ENCODE results near the gene OTUD7B. TPM values are rescaled to one million over a fixed set of nuclear protein-coding genes. Genes with fewer than 3 reads are reported as not detected.

OTUD7B gene
- total RNA-seq, 1 donor from 2014 or later, result 28.3 TPM

DNA sequence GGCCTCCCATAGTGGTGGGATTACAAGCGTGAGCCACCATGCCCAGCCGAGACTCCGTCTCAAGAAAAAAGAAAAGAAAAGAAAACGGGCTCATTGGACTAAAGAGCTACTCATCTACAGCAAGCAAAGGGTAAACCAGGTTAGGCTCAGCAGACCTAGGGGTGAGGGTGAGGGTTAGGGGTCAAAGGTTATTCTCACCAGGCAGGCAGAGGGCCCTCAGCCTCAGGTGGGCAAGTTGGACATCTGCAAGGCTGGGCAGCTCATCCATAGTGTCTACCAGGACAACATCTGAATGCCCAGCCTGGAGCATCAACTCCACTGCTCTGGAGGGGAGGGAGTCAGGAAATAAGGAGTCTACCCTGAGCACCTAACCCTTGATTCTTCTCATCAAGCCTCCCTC, 77.3 kb downstream of the OTUD7B start:
- DNase-seq (ENCODE audit: low read depth, low spot score), result no peak
- H3K4me3 Mint-ChIP-seq, result peak overlapping the region; percentile 18
- no peaks in the 10 kb centered on the region for H3K9me3 Mint-ChIP-seq
- TF ChIP-seq, protein P1, sequence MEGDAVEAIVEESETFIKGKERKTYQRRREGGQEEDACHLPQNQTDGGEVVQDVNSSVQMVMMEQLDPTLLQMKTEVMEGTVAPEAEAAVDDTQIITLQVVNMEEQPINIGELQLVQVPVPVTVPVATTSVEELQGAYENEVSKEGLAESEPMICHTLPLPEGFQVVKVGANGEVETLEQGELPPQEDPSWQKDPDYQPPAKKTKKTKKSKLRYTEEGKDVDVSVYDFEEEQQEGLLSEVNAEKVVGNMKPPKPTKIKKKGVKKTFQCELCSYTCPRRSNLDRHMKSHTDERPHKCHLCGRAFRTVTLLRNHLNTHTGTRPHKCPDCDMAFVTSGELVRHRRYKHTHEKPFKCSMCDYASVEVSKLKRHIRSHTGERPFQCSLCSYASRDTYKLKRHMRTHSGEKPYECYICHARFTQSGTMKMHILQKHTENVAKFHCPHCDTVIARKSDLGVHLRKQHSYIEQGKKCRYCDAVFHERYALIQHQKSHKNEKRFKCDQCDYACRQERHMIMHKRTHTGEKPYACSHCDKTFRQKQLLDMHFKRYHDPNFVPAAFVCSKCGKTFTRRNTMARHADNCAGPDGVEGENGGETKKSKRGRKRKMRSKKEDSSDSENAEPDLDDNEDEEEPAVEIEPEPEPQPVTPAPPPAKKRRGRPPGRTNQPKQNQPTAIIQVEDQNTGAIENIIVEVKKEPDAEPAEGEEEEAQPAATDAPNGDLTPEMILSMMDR (conservative IDR thresholded peaks at IDR 0.05), result no peak
- no peaks in the 10 kb centered on the region for H3K36me3 Mint-ChIP-seq (ENCODE audit: low read depth)
- peaks cover 33% of the 10 kb centered on the region for H3K4me1 Mint-ChIP-seq
- no peaks in the 10 kb centered on the region for H3K27me3 Mint-ChIP-seq (ENCODE audit: low read depth)
- no peak overlapping the region for H3K27ac Mint-ChIP-seq (ENCODE audit: unreplicated experiment)

DNA sequence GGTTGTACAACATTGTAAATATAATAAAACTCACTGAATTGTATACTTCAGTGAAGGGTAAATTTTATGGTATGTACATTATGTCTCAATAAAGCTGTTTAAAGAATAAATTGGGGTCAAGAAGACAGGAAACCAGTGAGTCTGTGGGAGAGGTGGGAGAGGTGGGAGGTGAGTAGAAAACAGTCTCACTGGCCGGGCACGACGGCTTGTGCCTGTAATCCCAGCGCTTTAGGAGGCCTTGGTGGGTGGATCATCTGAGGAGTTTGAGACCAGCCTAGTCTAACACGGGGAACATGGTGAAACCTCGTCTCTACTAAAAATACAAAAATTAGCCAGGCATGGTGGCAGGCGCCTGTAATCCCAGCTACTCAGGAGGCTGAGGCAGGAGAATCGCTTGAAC, 78.1 kb downstream of the OTUD7B start:
- no peak overlapping the region for H3K27ac Mint-ChIP-seq (ENCODE audit: unreplicated experiment)
- peaks cover 34% of the 10 kb centered on the region for H3K4me1 Mint-ChIP-seq
- no peak for DNase-seq (ENCODE audit: low read depth, low spot score)
- H3K9me3 Mint-ChIP-seq, result no peaks in the 10 kb centered on the region
- TF ChIP-seq, protein P1 (conservative IDR thresholded peaks at IDR 0.05), result no peak
- H3K4me3 Mint-ChIP-seq, result peak overlapping the region; percentile 39
- peaks cover 3% of the 10 kb centered on the region for H3K36me3 Mint-ChIP-seq (ENCODE audit: low read depth)
- H3K27me3 Mint-ChIP-seq (ENCODE audit: low read depth), result no peaks in the 10 kb centered on the region

DNA sequence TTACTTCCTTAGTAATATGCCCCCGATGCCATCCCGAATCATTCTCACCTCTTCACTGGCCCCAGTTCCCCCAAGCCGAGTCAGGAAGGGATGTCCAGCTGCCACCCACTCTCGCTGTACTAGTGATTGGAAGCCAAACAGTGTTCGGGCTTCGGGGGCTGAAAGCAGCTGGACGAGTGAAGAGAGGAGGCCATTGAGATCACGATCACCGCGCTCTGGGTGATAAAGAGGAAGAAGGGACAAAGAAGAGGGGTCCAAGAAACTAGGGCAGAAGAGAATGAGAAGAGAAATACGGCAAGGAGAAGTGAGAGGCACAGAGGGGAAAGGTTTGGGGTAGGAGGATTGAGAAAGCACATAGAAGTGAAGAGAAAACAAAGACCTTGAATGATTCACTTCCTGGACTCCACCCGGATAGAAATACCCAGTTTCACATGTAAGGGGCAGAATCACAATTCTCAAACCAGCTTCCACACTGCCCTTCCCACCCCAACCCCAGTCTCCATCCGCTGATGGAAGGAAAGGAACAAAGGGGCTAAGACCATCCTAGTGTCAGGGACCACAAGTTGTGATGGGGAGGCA, 79.2 kb downstream of the OTUD7B start:
- no peak for DNase-seq (ENCODE audit: low read depth, low spot score)
- Mint-ChIP-seq H3K4me3 (no peak overlapping the region), H3K27ac (ENCODE audit: unreplicated experiment) (no peak overlapping the region), H3K9me3 (no peaks in the 10 kb centered on the region), H3K4me1 (peaks cover 29% of the 10 kb centered on the region), H3K36me3 (ENCODE audit: low read depth) (peaks cover 3% of the 10 kb centered on the region), H3K27me3 (ENCODE audit: low read depth) (no peaks in the 10 kb centered on the region)
- TF ChIP-seq, protein P1 (conservative IDR thresholded peaks at IDR 0.05), result no peak

DNA sequence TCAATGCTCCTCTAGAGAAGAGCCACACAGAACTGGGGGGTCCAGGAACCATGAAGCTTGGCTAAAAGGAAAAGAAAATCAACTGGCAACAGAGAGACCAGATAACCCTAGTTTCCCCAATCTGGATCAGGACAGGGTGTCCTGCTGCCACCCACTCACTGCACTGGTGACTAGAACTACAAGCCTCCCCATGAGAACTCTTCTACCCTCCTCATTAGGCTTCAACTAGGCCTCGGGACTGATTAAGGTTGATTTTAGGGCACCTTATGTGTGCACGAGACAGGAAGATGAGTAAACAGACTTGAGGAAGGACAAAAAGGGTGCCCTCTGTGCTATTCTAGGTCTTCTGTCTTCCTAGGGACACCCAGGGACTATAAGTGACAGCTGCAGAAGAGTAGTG, 80.7 kb downstream of the OTUD7B start:
- peaks cover 12% of the 10 kb centered on the region for H3K36me3 Mint-ChIP-seq (ENCODE audit: low read depth)
- no peaks in the 10 kb centered on the region for H3K9me3 Mint-ChIP-seq
- peak overlapping the region; percentile 96 for H3K4me3 Mint-ChIP-seq
- peaks cover 31% of the 10 kb centered on the region for H3K4me1 Mint-ChIP-seq
- DNase-seq (ENCODE audit: low read depth, low spot score), result no peak
- TF ChIP-seq, protein P1 (conservative IDR thresholded peaks at IDR 0.05), result no peak
- no peak overlapping the region for H3K27ac Mint-ChIP-seq (ENCODE audit: unreplicated experiment)
- H3K27me3 Mint-ChIP-seq (ENCODE audit: low read depth), result no peaks in the 10 kb centered on the region

DNA sequence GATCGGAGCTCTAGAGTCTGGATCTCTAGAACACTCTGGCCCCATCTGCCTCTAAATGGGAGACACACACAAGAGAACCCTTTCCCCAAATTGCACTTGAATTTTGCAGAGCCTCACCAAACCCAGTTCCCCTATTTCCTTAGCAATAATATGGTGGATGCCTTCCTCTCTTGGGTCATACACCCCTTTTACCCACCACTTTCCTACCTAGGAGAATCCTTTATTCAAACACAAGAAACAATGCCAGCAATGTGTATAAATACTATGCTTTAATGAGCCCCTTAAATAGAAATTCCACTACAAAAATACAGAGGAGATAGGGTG, 82.2 kb downstream of the OTUD7B start:
- TF ChIP-seq, protein P1 (conservative IDR thresholded peaks at IDR 0.05), result no peak
- H3K27me3 Mint-ChIP-seq (ENCODE audit: low read depth), result no peaks in the 10 kb centered on the region
- no peak for DNase-seq (ENCODE audit: low read depth, low spot score)
- no peaks in the 10 kb centered on the region for H3K9me3 Mint-ChIP-seq
- peaks cover 23% of the 10 kb centered on the region for H3K36me3 Mint-ChIP-seq (ENCODE audit: low read depth)
- H3K27ac Mint-ChIP-seq (ENCODE audit: unreplicated experiment), result peak overlapping the region; percentile 97
- H3K4me1 Mint-ChIP-seq, result peaks cover 34% of the 10 kb centered on the region
- H3K4me3 Mint-ChIP-seq, result peak overlapping the region; percentile 96
